HepG2 (cell line): ENCODE data around the gene RGS8. TPM values are rescaled to one million over a fixed set of nuclear protein-coding genes. Genes with fewer than 3 reads are reported as not detected.

Source experiments
- ATAC-seq: fragments of 200-7000 bp; cut with Tn5 transposase; 3 replicates; pipeline ENCODE4 v1.9.1; 2020; ENCODE audit warnings: mild to moderate bottlenecking, moderate library complexity
- BruUV-seq: library from RNA; stranded (reverse); fragments of 400-500 nt; replicated peaks from 2 replicates; lab custom pipeline; 2021; lab: Mats Ljungman, UMichigan
- CTCF ChIA-PET: fragments of 300-600 bp; formaldehyde crosslinking; extraction: SDS; loops from one replicate; lab custom pipeline; 2021; ENCODE audit warnings: low total read pairs, inconsistent platforms, low intra/inter-chr PET ratio; lab: Yijun Ruan, JAX
- POLR2A ChIA-PET: fragments of 350-600 bp; sonication (Branson Sonifier 250); formaldehyde crosslinking; loops from one replicate; lab custom pipeline; 2020; ENCODE audit warnings: antibody characterized with exemption, inconsistent platforms; lab: Yijun Ruan, JAX
- DNase-seq: peaks from one replicate; pipeline ENCODE4 v3.0.0-alpha.2; 2015; ENCODE audit warnings: low spot score
- FAIRE-seq: peaks from 3 replicates; lab custom pipeline; 2011; peaks lifted over from hg19 to GRCh38; lab: Jason Lieb, UNC
- H2AFZ ChIP-seq: one replicate; pipeline ENCODE4 v1.6.1; 2011; ENCODE audit warnings: low read length, inconsistent platforms
- H3K27ac ChIP-seq: fragments of 300-600 bp; 3 replicates; pipeline ENCODE4 v1.8.0; 2011; ENCODE audit warnings: mixed run types, mild to moderate bottlenecking, mixed read lengths, low read length, inconsistent platforms; ENCODE audit not compliant: insufficient read depth; ENCODE audit errors: extremely low read length
- H3K27me3 ChIP-seq, 2 experiments: fragments of 200-600 bp in 1 of 2; 2 replicates in 1 of 2; 3 replicates in 1 of 2; pipeline versions ENCODE4 v1.6.0 to v1.8.0; 2011; ENCODE audit warnings: low read length in 2 of 2, mild to moderate bottlenecking in 2 of 2, moderate library complexity in 2 of 2, inconsistent platforms in 1 of 2; ENCODE audit not compliant: insufficient read depth in 2 of 2, control insufficient read depth in 1 of 2
- H3K36me3 ChIP-seq, 2 experiments: fragments of 200-600 bp in 1 of 2; replicated peaks in 1 of 2; 2 replicates in 1 of 2; 3 replicates in 1 of 2; pipeline versions ENCODE4 v1.5.1 to v1.8.0; 2011; ENCODE audit warnings: low read length in 2 of 2, inconsistent platforms in 1 of 2; ENCODE audit not compliant: insufficient read depth in 2 of 2, control insufficient read depth in 1 of 2
- H3K4me1 ChIP-seq: 2 replicates; pipeline ENCODE4 v1.5.1; 2012; ENCODE audit warnings: low read length, inconsistent platforms; ENCODE audit not compliant: insufficient read depth
- H3K4me2 ChIP-seq: 2 replicates; pipeline ENCODE4 v1.6.0; 2011; ENCODE audit warnings: low read depth, low read length, inconsistent platforms
- H3K4me3 ChIP-seq, 3 experiments: fragments of 200-600 bp in 1 of 3; sonication (generic), shearing (Covaris generic) in 1 of 3; replicated peaks in 1 of 3; 2 replicates each; pipeline ENCODE4 v1.5.1; 2011 to 2016; ENCODE audit warnings: low read length in 3 of 3, inconsistent platforms in 2 of 3, low read depth in 2 of 3, mild to moderate bottlenecking in 2 of 3, control low read depth in 1 of 3, mixed read lengths in 1 of 3; ENCODE audit not compliant: insufficient read depth in 1 of 3
- H3K79me2 ChIP-seq: one replicate; pipeline ENCODE4 v1.6.1; 2011; ENCODE audit warnings: low read length, inconsistent platforms; ENCODE audit not compliant: insufficient read depth
- H3K9ac ChIP-seq: 2 replicates; pipeline ENCODE4 v1.6.0; 2011; ENCODE audit warnings: mild to moderate bottlenecking, low read depth, low read length, inconsistent platforms; ENCODE audit not compliant: insufficient read depth
- H3K9me3 ChIP-seq: 2 replicates; pipeline ENCODE4 v1.5.1; 2012; ENCODE audit warnings: mild to moderate bottlenecking, low read length
- H4K20me1 ChIP-seq: 2 replicates; pipeline ENCODE4 v1.6.0; 2011; ENCODE audit warnings: inconsistent platforms, mild to moderate bottlenecking, low read length, moderate library complexity; ENCODE audit not compliant: insufficient read depth
- CENPT ChIP-seq: sonication (generic); formaldehyde crosslinking; IDR thresholded peaks from 2 replicates; pipeline ENCODE4 v1.8.0; 2022; ENCODE audit warnings: low read depth, mild to moderate bottlenecking, moderate library complexity, missing genetic modification reagents
- DZIP1 ChIP-seq: sonication (generic); formaldehyde crosslinking; IDR thresholded peaks from 2 replicates; pipeline ENCODE4 v1.5.0; 2020; ENCODE audit warnings: mild to moderate bottlenecking, missing genetic modification reagents
- GATA4 ChIP-seq: sonication (generic); IDR thresholded peaks from 2 replicates; pipeline ENCODE4 v1.6.1; 2016; ENCODE audit warnings: antibody characterized with exemption, low read depth, borderline replicate concordance
- JUNB ChIP-seq: sonication (generic); formaldehyde crosslinking; IDR thresholded peaks from 2 replicates; pipeline ENCODE4 v1.8.0; 2022; ENCODE audit warnings: missing genetic modification reagents, mild to moderate bottlenecking, borderline replicate concordance
- KDM4B ChIP-seq: sonication (generic); formaldehyde crosslinking; IDR thresholded peaks from 2 replicates; pipeline ENCODE4 v1.4.0; 2020; ENCODE audit warnings: missing genetic modification reagents
- KMT2A ChIP-seq: sonication (generic); formaldehyde crosslinking; IDR thresholded peaks from 2 replicates; pipeline ENCODE4 v1.4.0; 2020; ENCODE audit warnings: missing genetic modification reagents
- MTA1 ChIP-seq: sonication (generic); formaldehyde crosslinking; IDR thresholded peaks from 2 replicates; pipeline ENCODE4 v1.4.0; 2020; ENCODE audit warnings: missing genetic modification reagents, mild to moderate bottlenecking, borderline replicate concordance
- TCF7 ChIP-seq: sonication (generic); IDR thresholded peaks from 2 replicates; pipeline ENCODE4 v1.6.1; 2016; ENCODE audit warnings: antibody characterized with exemption, low read depth
- ZBTB40 ChIP-seq, 2 experiments: fragments of 450-650 bp in 1 of 2; sonication (generic) in 1 of 2; formaldehyde crosslinking in 1 of 2; IDR thresholded peaks; 2 replicates each; pipeline versions ENCODE4 v1.6.1 to v1.8.0; 2016 to 2022; ENCODE audit warnings: antibody characterized with exemption in 1 of 2, mild to moderate bottlenecking in 1 of 2, missing genetic modification reagents in 1 of 2
- ZC3H4 ChIP-seq: sonication (generic); formaldehyde crosslinking; IDR thresholded peaks from 2 replicates; pipeline ENCODE4 v1.4.0; 2020; ENCODE audit warnings: missing genetic modification reagents, borderline replicate concordance
- ZNF274 ChIP-seq: sonication (generic); formaldehyde crosslinking; IDR thresholded peaks from 2 replicates; pipeline ENCODE4 v1.5.1; 2020; ENCODE audit warnings: mild to moderate bottlenecking, missing genetic modification reagents
- ZNF619 ChIP-seq: sonication (generic); formaldehyde crosslinking; IDR thresholded peaks from 2 replicates; pipeline ENCODE4 v1.4.0; 2020; ENCODE audit warnings: mild to moderate bottlenecking, missing genetic modification reagents
- ZNF7 ChIP-seq: IDR thresholded peaks from 2 replicates; pipeline ENCODE4 v1.6.1; 2016; ENCODE audit warnings: missing biosample characterization, missing genetic modification reagents
- WGBS: methylation state at CpG from one replicate; pipeline ENCODE4 v1.1.6; 2017; ENCODE audit warnings: low lambda C conversion rate; 5-methylcytosine and 5-hydroxymethylcytosine counted together
- in situ Hi-C: cut with HindIII; loops from 2 replicates; pipeline ENCODE4 v1.10.0; 2017; ENCODE audit warnings: low pct_unique_long_range_greater_than_20kb; ENCODE audit not compliant: extremely low pct_ligation_motif_present
- intact Hi-C: fragments of 100-400 bp; cut with micrococcal nuclease; formaldehyde crosslinking; loops from one replicate; pipeline ENCODE4 v1.10.0; 2022; ENCODE audit not compliant: unreplicated experiment
- polyA plus RNA-seq, 8 experiments: library from polyadenylated mRNA; depleted of rRNA in 3 of 8; stranded (reverse) in 7 of 8; unstranded in 1 of 8; fragments of >200 nt; fragmentation: Illumina TruSeq in 4 of 8; extraction: Trizol in 4 of 8; gene quantifications; 2 replicates each; pipeline versions ENCODE4 v1.2.1 to v1.2.3, GENCODE V29; 2011 to 2016; ENCODE audit warnings: low read depth in 4 of 8, missing spikeins in 1 of 8, mixed read lengths in 1 of 8; ENCODE audit not compliant: insufficient read depth in 1 of 8
- total RNA-seq, 5 experiments: library from RNA; depleted of rRNA; stranded (reverse); fragments of >200 nt; fragmentation: Illumina TruSeq; extraction: Trizol; gene quantifications; 2 replicates each; pipeline ENCODE4 v1.2.3, GENCODE V29; 2016; ENCODE audit warnings: low read depth in 1 of 5

The RGS8 gene
- total and polyA plus RNA-seq, 2 of the 13 experiments (the other 11 are each of a cell fraction or from before 2014, with no cell fraction given) = not detected

GRCh38 chr1:182714546-182714945 is 30.2 kb upstream of the RGS8 start:
- DNase-seq = no peak
- Histone ChIP-seq H3K9ac (no peak overlapping the region), H4K20me1 (no peaks in the 10 kb centered on the region), H2AFZ (no peak overlapping the region), H3K4me3 (no peak overlapping the region), H3K36me3 (no peaks in the 10 kb centered on the region), H3K27me3 (peaks cover 0 to 9% of the 10 kb centered on the region in 2 experiments; a peak in 1 of 5 replicates), H3K9me3 (no peaks in the 10 kb centered on the region), H3K4me2 (no peak overlapping the region), H3K4me1 (no peaks in the 10 kb centered on the region), H3K27ac (no peak overlapping the region), H3K79me2 (no peaks in the 10 kb centered on the region)
- no peak for ATAC-seq
- CTCF ChIA-PET = no interaction called here
- no peak for FAIRE-seq
- 19% methylated on average over 2 of the region's 2 CpGs for WGBS
- POLR2A ChIA-PET = no interaction called here
- in situ Hi-C loops = no loop called here
- BruUV-seq = no TSS peak
- intact Hi-C loops = no loop called here
- no peak for TF ChIP-seq MTA1
- TF ChIP-seq JUNB (CRISPR knock-in tag) = no peak
- TF ChIP-seq GATA4 = no peak
- no peak for TF ChIP-seq CENPT (CRISPR knock-in tag)
- no peak for TF ChIP-seq KDM4B
- no peak for TF ChIP-seq KMT2A
- no peak for TF ChIP-seq ZNF619 (CRISPR knock-in tag)
- no peak for TF ChIP-seq DZIP1 (CRISPR knock-in tag)
- TF ChIP-seq TCF7 = no peak
- TF ChIP-seq ZBTB40 (IDR thresholded peaks at IDR 0.05) = no peak
- TF ChIP-seq ZBTB40 (CRISPR knock-in tag; IDR thresholded peaks at IDR 0.05) = no peak
- TF ChIP-seq ZNF7 (CRISPR knock-in tag) = no peak
- TF ChIP-seq ZNF274 (CRISPR knock-in tag) = no peak
- TF ChIP-seq ZC3H4 (CRISPR knock-in tag) = no peak
